SH-SY5Y (cell line): ENCODE results near the gene PRPH2.

Experiments used
- GATA2 ChIP-seq: IDR thresholded peaks from 2 replicates; pipeline ENCODE4 v1.6.1; 2011; ENCODE audit warnings: mild to moderate bottlenecking, low read depth, low read length
- GATA3 ChIP-seq: IDR thresholded peaks from 2 replicates; pipeline ENCODE4 v1.6.1; 2011; ENCODE audit warnings: low read depth, mild to moderate bottlenecking, low read length, moderate library complexity

- TF ChIP-seq GATA2 (no peak), GATA3 (no peak)
Observed at GRCh38 chr6:42720739-42721138, 1.7 kb downstream of the PRPH2 start.
